Measurements from ENCODE around the gene VAX1.

- TF ChIP-seq POLR2AphosphoS5 (IDR thresholded peaks at IDR 0.05; ENCODE audit: low read depth, low read length): no peak
- TF ChIP-seq, protein P1, sequence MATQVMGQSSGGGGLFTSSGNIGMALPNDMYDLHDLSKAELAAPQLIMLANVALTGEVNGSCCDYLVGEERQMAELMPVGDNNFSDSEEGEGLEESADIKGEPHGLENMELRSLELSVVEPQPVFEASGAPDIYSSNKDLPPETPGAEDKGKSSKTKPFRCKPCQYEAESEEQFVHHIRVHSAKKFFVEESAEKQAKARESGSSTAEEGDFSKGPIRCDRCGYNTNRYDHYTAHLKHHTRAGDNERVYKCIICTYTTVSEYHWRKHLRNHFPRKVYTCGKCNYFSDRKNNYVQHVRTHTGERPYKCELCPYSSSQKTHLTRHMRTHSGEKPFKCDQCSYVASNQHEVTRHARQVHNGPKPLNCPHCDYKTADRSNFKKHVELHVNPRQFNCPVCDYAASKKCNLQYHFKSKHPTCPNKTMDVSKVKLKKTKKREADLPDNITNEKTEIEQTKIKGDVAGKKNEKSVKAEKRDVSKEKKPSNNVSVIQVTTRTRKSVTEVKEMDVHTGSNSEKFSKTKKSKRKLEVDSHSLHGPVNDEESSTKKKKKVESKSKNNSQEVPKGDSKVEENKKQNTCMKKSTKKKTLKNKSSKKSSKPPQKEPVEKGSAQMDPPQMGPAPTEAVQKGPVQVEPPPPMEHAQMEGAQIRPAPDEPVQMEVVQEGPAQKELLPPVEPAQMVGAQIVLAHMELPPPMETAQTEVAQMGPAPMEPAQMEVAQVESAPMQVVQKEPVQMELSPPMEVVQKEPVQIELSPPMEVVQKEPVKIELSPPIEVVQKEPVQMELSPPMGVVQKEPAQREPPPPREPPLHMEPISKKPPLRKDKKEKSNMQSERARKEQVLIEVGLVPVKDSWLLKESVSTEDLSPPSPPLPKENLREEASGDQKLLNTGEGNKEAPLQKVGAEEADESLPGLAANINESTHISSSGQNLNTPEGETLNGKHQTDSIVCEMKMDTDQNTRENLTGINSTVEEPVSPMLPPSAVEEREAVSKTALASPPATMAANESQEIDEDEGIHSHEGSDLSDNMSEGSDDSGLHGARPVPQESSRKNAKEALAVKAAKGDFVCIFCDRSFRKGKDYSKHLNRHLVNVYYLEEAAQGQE (IDR thresholded peaks at IDR 0.05; ENCODE audit: insufficient read depth in 1 of 2, low read depth in 2 of 2, low read length in 2 of 2): no peak
Observed at GRCh38 chr10:117164592-117165537, 26.8 kb upstream of the VAX1 start.
